Karpas-422 (cell line): Measurements from ENCODE around the gene DNAH6. TPM values are rescaled to one million over a fixed set of nuclear protein-coding genes. Genes with fewer than 3 reads are reported as not detected.
A peak's percentile ranks its signal among the peaks of the same experiment; 100 is the strongest.

Source experiments
- DNase-seq: peaks from one replicate; pipeline ENCODE4 v3.0.0-alpha.2; 2015
- H2AFZ ChIP-seq: fragments of 200-600 bp; sonication (generic); 2 replicates; pipeline ENCODE4 v1.6.1; 2014; ENCODE audit warnings: antibody characterized with exemption, low read length, mixed read lengths
- H3K27ac ChIP-seq: fragments of 200-600 bp; sonication (generic); 2 replicates; pipeline ENCODE4 v1.5.1; 2014; ENCODE audit warnings: mild to moderate bottlenecking, low read length, moderate library complexity
- H3K27me3 ChIP-seq: fragments of 200-600 bp; sonication (generic); 2 replicates; pipeline ENCODE4 v1.6.1; 2014; ENCODE audit warnings: low read length, mixed read lengths
- H3K36me3 ChIP-seq: fragments of 200-600 bp; sonication (generic); 2 replicates; pipeline ENCODE4 v1.6.1; 2014; ENCODE audit warnings: low read length, mixed read lengths; ENCODE audit not compliant: insufficient read depth
- H3K4me1 ChIP-seq: fragments of 200-600 bp; sonication (generic); 2 replicates; pipeline ENCODE4 v1.6.1; 2014; ENCODE audit warnings: mild to moderate bottlenecking, low read length, mixed read lengths
- H3K4me2 ChIP-seq: fragments of 200-600 bp; sonication (generic); 2 replicates; pipeline ENCODE4 v1.6.1; 2014; ENCODE audit warnings: low read length, low read depth, mild to moderate bottlenecking; ENCODE audit not compliant: poor library complexity, severe bottlenecking
- H3K4me3 ChIP-seq: fragments of 200-600 bp; sonication (generic); 2 replicates; pipeline ENCODE4 v1.5.1; 2014; ENCODE audit warnings: mild to moderate bottlenecking, antibody characterized with exemption, low read length, mixed read lengths
- H3K79me2 ChIP-seq: fragments of 200-600 bp; sonication (generic); 2 replicates; pipeline ENCODE4 v1.6.1; 2014; ENCODE audit warnings: mild to moderate bottlenecking, low read length, mixed read lengths
- H3K9ac ChIP-seq: fragments of 200-600 bp; sonication (generic); 2 replicates; pipeline ENCODE4 v1.6.0; 2014; ENCODE audit warnings: low read length
- H3K9me2 ChIP-seq: fragments of 200-600 bp; sonication (generic), shearing (Covaris generic); replicated peaks from 2 replicates; pipeline ENCODE4 v1.6.0; 2014; ENCODE audit warnings: mild to moderate bottlenecking, low read length, moderate library complexity; ENCODE audit not compliant: insufficient read depth
- H3K9me3 ChIP-seq: fragments of 300-700, 200-600 bp; sonication (generic); 2 replicates; pipeline ENCODE4 v1.6.1; 2014; ENCODE audit warnings: low read length, mixed read lengths
- H4K20me1 ChIP-seq: fragments of 200-600 bp; sonication (generic); 2 replicates; pipeline ENCODE4 v1.6.1; 2014; ENCODE audit warnings: mild to moderate bottlenecking, antibody characterized with exemption, low read length, low read depth; ENCODE audit not compliant: insufficient read depth
- total RNA-seq: library from RNA; depleted of rRNA; stranded (reverse); fragments of >200 nt; shearing (Covaris generic); gene quantifications from 2 replicates; pipeline ENCODE4 v1.2.3, GENCODE V29; 2014; ENCODE audit warnings: low replicate concordance

DNAH6 gene
- total RNA-seq, 1 experiment from 2014 or later: 0.15 TPM

DNA sequence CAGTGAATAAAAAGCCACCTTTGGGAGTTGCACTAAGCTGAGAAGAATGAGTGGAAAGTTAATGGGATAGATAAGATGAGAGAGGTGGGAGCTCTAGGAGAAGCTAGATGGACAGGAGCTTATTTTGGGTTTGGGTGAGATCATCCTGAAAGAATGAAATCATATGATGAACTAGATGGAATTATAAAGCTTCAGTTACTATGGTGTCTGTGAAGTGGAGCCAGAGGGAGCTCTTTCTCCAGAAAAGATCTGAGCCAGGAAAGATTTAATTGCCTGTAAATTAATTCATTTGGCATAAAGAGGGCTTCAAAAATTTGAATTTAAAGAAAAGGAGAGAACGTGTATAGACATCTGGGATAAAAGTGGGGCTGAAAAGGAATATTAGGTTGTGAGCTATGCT lies 10.3 kb downstream of the DNAH6 start:
- Histone ChIP-seq H3K4me2 (no peak overlapping the region), H3K9me3 (no peaks in the 10 kb centered on the region), H2AFZ (no peak overlapping the region), H4K20me1 (no peaks in the 10 kb centered on the region), H3K27ac (no peak overlapping the region), H3K27me3 (no peaks in the 10 kb centered on the region), H3K36me3 (no peaks in the 10 kb centered on the region), H3K9ac (no peak overlapping the region), H3K4me3 (no peak overlapping the region), H3K79me2 (no peaks in the 10 kb centered on the region), H3K9me2 (no peaks in the 10 kb centered on the region), H3K4me1 (no peaks in the 10 kb centered on the region)
- peak; percentile 43 for DNase-seq

DNA sequence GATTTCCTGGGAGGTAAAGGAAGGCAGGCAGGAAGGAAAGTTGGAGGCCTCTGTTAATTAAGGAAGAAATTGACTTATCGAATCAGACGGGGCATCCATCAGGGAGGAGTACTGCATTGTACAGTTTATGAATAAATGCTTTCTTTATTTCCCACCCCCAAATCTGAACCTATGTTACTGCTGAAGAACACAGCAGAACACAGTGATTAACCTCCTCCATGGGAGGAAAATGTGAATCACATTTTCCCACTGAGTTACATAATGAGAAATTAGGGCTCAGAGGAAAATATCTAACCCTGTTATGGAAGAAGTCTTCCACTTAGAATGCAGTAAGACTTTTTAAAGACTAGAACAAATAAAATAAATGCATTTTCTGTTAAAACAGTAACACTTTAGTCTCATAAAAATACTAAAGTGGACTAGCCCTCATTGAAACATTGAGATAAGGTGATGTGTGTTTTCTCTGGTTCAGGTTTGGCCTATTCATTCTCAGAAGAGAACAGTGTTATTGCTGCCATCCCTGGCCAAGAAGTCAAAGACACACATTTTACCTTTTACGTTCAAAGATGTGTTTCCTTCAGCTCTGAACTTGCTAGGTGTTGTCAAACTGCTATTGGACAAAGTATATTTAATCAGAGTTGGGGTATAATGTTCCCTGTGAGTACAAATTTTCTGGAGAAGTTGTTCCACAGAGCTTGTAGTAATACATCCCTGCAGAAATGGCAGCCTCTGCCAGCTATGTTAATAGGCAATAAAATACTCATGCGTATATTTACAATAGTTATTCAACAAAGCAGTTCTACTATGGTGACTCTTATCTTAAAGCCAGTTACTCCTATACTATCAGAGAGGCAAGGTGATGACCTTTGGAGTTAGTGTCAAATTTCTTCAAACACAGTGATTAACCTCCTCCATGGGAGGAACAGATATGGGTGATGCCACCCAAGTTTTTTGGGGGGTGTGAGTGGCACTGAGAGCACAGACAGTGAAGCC lies 11.1 kb downstream of the DNAH6 start:
- Histone ChIP-seq H3K27ac (no peak overlapping the region), H3K36me3 (no peaks in the 10 kb centered on the region), H3K9me3 (no peaks in the 10 kb centered on the region), H2AFZ (no peak overlapping the region), H3K79me2 (no peaks in the 10 kb centered on the region), H3K27me3 (no peaks in the 10 kb centered on the region), H3K4me3 (no peak overlapping the region), H3K9ac (no peak overlapping the region), H4K20me1 (no peaks in the 10 kb centered on the region), H3K4me2 (no peak overlapping the region), H3K4me1 (no peaks in the 10 kb centered on the region), H3K9me2 (no peaks in the 10 kb centered on the region)
- DNase-seq: no peak

DNA sequence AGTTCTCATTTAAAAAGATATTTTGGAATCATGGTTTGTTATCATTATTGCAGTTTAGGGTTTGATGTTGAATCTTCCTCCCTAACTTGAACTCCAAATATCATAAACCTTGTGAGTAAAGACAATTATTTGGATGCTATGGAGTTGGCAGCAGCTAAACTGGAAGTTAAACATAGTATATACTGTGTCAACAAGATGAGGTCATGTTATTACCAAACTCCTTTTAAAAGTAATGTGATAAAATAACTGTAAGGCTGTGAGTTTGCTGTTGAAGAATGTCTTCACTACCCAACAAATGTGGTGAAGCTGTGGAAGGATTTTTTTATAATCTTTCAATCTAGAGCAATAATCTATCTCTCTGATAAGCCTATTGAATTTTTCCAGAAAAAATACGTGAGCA lies 16.0 kb downstream of the DNAH6 start:
- H4K20me1 ChIP-seq: no peaks in the 10 kb centered on the region
- H3K27ac ChIP-seq: no peak overlapping the region
- H3K4me2 ChIP-seq: no peak overlapping the region
- no peak overlapping the region for H2AFZ ChIP-seq
- no peaks in the 10 kb centered on the region for H3K9me3 ChIP-seq
- no peak overlapping the region for H3K9ac ChIP-seq
- H3K4me1 ChIP-seq: no peaks in the 10 kb centered on the region
- no peaks in the 10 kb centered on the region for H3K36me3 ChIP-seq
- H3K79me2 ChIP-seq: no peaks in the 10 kb centered on the region
- DNase-seq: no peak
- H3K27me3 ChIP-seq: no peaks in the 10 kb centered on the region
- no peak overlapping the region for H3K4me3 ChIP-seq
- no peaks in the 10 kb centered on the region for H3K9me2 ChIP-seq

DNA sequence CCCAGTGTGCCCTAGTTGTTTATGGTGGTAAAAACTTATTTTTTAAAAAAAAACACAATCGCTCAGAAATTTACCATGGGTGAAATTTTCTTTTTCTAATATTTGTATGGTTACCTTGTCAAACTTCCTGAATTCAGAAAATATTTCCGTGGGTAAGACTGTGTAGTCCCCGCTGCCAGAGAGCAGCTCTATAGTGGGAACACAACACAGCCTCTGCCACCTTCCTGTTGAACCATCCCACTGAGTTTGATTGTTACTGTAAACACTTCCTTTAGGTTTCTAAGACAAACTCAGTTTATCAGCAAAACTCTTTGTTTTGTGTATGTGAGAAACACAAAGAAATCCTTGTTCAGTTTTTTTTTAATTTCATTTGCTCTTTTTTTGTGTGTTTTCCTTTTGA lies 17.9 kb downstream of the DNAH6 start:
- Histone ChIP-seq H2AFZ (no peak overlapping the region), H3K9ac (no peak overlapping the region), H3K9me2 (no peaks in the 10 kb centered on the region), H3K27ac (no peak overlapping the region), H3K36me3 (no peaks in the 10 kb centered on the region), H3K27me3 (no peaks in the 10 kb centered on the region), H4K20me1 (no peaks in the 10 kb centered on the region), H3K4me3 (no peak overlapping the region), H3K4me2 (no peak overlapping the region), H3K4me1 (no peaks in the 10 kb centered on the region), H3K9me3 (no peaks in the 10 kb centered on the region), H3K79me2 (no peaks in the 10 kb centered on the region)
- no peak for DNase-seq

DNA sequence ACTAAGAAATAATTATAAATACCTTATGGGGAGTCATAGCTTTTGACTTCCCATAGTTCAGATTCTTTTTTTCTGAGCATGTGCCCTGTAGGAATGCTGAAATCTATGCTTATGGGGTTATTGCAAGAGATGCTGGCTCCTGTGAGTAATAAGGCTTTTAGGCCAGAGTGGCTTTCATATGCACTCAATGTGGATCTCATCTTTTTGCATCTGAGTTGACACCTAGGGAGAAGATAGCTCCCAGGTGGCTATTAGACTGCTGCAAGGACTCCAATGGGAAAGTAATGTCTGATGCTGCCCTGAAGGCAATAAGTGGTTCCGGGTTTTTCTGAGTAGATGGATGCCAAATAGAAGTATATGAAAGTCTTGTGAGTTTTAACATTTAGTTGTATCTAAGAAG lies 21.0 kb downstream of the DNAH6 start:
- no peak overlapping the region for H3K4me2 ChIP-seq
- no peaks in the 10 kb centered on the region for H4K20me1 ChIP-seq
- H3K9me2 ChIP-seq: no peaks in the 10 kb centered on the region
- H3K9ac ChIP-seq: no peak overlapping the region
- DNase-seq: no peak
- no peaks in the 10 kb centered on the region for H3K4me1 ChIP-seq
- no peaks in the 10 kb centered on the region for H3K9me3 ChIP-seq
- H3K4me3 ChIP-seq: no peak overlapping the region
- no peaks in the 10 kb centered on the region for H3K79me2 ChIP-seq
- H3K27ac ChIP-seq: no peak overlapping the region
- H3K27me3 ChIP-seq: no peaks in the 10 kb centered on the region
- H2AFZ ChIP-seq: no peak overlapping the region
- H3K36me3 ChIP-seq: no peaks in the 10 kb centered on the region

DNA sequence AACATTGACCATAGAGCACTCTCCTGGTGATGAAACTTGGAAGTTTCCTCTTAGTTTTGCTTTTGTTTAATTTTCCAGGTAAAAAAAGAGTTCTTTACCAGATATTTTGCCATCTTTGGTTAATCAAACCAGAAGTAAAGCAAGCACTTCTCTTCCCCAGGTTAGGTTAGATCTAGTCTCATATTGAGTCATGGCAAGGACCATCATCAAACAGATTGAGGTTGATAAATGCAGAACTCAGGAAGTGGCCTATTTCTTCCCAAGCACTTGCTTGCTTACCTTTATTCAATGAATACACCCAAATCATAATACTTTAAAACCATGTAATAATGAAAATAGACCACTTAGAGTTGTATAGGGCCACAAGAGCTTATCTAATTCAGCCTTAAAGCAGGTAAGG lies 23.4 kb downstream of the DNAH6 start:
- Histone ChIP-seq H3K79me2 (no peaks in the 10 kb centered on the region), H3K9me2 (no peaks in the 10 kb centered on the region), H3K27me3 (no peaks in the 10 kb centered on the region), H3K27ac (no peak overlapping the region), H3K9ac (no peak overlapping the region), H3K4me1 (no peaks in the 10 kb centered on the region), H4K20me1 (no peaks in the 10 kb centered on the region), H3K4me3 (no peak overlapping the region), H3K9me3 (no peaks in the 10 kb centered on the region), H2AFZ (no peak overlapping the region), H3K36me3 (no peaks in the 10 kb centered on the region), H3K4me2 (no peak overlapping the region)
- DNase-seq: no peak

DNA sequence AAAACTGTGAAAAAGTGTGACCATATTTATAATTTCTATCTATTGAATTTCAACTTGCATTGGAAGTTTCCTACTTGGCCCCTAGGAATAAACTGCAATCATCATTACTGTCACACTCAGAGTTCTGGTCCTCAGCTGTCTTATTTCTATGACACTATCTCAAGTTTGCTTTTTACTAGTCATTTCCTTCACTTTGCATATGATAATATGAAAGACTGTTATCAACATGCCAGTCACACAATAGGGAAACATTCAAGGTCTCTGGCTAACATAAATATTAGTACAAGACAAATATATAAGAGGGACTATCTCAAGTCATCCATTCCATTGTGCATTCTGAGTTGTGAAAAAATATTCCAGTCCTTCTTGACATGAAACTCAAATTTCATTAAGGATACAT lies 28.7 kb downstream of the DNAH6 start:
- Histone ChIP-seq H3K79me2 (no peaks in the 10 kb centered on the region), H3K9me2 (no peaks in the 10 kb centered on the region), H3K27me3 (0 out of 2 replicates have a peak, but pooled peaks cover 5% of the 10 kb centered on the region), H3K9me3 (no peaks in the 10 kb centered on the region), H3K36me3 (no peaks in the 10 kb centered on the region), H3K27ac (no peak overlapping the region), H3K4me2 (no peak overlapping the region), H2AFZ (no peak overlapping the region), H4K20me1 (no peaks in the 10 kb centered on the region), H3K4me3 (no peak overlapping the region), H3K9ac (no peak overlapping the region), H3K4me1 (no peaks in the 10 kb centered on the region)
- DNase-seq: no peak

DNA sequence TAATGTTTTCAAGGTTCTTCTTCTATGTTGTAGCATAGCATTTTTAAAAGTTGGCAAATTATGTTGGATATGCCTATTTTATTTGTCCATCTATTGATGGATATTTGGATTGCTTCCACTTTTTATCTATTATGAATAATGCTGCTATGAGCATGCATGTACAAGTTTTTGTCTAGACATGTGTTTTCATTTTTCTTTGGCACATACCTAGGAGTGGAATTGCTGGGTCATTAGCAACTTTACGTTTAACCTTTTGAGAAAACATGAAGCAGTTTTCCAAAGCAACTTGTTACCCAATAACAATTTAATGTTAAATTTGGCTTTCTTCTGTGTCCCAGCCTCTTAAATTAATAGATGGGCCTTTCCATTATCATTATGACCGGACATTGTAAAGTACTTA lies 30.3 kb downstream of the DNAH6 start:
- no peak for DNase-seq
- Histone ChIP-seq H3K9me2 (no peaks in the 10 kb centered on the region), H3K79me2 (no peaks in the 10 kb centered on the region), H3K4me2 (no peak overlapping the region), H3K36me3 (no peaks in the 10 kb centered on the region), H3K9me3 (no peaks in the 10 kb centered on the region), H3K27ac (no peak overlapping the region), H3K4me1 (no peaks in the 10 kb centered on the region), H3K4me3 (no peak overlapping the region), H2AFZ (no peak overlapping the region), H3K27me3 (0 out of 2 replicates have a peak, but pooled peaks cover 5% of the 10 kb centered on the region), H4K20me1 (no peaks in the 10 kb centered on the region), H3K9ac (no peak overlapping the region)
